ENCODE measurements around the gene PRDM8. TPM values are rescaled to one million over a fixed set of nuclear protein-coding genes. Genes with fewer than 3 reads are reported as not detected.
A peak's percentile ranks its signal among the peaks of the same experiment; 100 is the strongest.

The PRDM8 gene
- total and polyA plus RNA-seq, 2 donors (not counting 1 experiment from before 2014, with no cell fraction given) = 20.0 to 35.6 TPM

DNA sequence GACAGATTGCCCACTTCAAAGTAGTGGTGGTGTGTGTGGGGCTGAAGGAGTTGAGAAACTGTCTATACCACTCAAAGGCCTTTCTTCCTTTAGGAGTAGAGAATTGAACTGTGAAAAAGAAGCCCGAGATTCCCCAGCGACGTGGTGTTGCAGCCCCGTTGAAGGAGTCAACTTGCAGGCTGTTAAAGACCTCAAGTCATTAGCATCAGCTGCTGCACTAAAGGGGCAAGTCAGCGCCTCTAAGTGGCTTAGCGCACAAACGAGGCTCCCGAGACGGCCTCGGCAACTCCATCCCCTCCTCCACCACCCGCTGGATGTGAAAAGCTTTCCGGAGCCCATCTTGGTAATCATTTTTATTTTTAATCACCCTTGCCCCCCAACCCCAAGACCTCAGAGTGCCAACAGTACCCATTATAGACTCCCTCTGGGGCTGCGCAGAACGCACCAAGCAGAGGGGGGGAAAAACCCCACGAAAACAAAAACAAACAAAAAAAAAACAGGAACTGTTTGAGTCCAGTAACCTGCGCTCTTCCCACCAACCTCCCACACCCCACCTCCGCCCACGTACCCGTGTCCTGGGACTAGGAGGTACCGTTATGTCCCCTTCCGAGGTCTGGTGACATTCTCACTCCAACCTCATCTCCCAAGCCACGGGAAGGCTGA is 913 bp upstream of the PRDM8 start:
- ATAC-seq (ENCODE audit: low read depth) (peak; percentile 64), DNase-seq (peak; percentile 69)
- peak overlapping the region; percentile 74 for H3K4me2 ChIP-seq (replicated peaks; ENCODE audit: low read depth, low read length, poor library complexity, severe bottlenecking)
- H3K4me3 ChIP-seq (ENCODE audit: control extremely low read depth in 1 of 5, extremely low read depth in 1 of 5, insufficient read depth in 1 of 5, low read depth in 2 of 5, low read length in 4 of 5) = peak overlapping the region; percentile 19 to 58 (median 41)
- H3K4me1 Mint-ChIP-seq = peaks cover 35% of the 10 kb centered on the region
- TF ChIP-seq, protein P1, sequence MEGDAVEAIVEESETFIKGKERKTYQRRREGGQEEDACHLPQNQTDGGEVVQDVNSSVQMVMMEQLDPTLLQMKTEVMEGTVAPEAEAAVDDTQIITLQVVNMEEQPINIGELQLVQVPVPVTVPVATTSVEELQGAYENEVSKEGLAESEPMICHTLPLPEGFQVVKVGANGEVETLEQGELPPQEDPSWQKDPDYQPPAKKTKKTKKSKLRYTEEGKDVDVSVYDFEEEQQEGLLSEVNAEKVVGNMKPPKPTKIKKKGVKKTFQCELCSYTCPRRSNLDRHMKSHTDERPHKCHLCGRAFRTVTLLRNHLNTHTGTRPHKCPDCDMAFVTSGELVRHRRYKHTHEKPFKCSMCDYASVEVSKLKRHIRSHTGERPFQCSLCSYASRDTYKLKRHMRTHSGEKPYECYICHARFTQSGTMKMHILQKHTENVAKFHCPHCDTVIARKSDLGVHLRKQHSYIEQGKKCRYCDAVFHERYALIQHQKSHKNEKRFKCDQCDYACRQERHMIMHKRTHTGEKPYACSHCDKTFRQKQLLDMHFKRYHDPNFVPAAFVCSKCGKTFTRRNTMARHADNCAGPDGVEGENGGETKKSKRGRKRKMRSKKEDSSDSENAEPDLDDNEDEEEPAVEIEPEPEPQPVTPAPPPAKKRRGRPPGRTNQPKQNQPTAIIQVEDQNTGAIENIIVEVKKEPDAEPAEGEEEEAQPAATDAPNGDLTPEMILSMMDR (IDR thresholded peaks at IDR 0.05) = no peak
- TF ChIP-seq EZH2 (IDR thresholded peaks at IDR 0.05; ENCODE audit: borderline replicate concordance, insufficient read depth, low read depth, low read length, poor library complexity, severe bottlenecking) = no peak
- H3K9me3 ChIP-seq (ENCODE audit: control extremely low read depth in 1 of 3, control insufficient read depth in 2 of 3, insufficient read depth in 1 of 3, low read length in 2 of 3) = peaks cover 0 to 4% (median 0%) of the 10 kb centered on the region in 3 donors
- POLR2A ChIA-PET = interaction anchor here (1.9 to 2.2 kb wide), 2 partner anchors 10 to 14 kb away, joined by 5 to 9 read pairs; no protein-coding TSS in a partner anchor
- no peak overlapping the region for H3K27ac ChIP-seq (ENCODE audit: low read length in 2 of 2)
- H3K27me3 Mint-ChIP-seq = peaks cover 23% of the 10 kb centered on the region
- H3K27me3 ChIP-seq (replicated peaks in 1 of 4; ENCODE audit: control extremely low read depth in 1 of 4, control insufficient read depth in 3 of 4, insufficient read depth in 4 of 4, low read length in 3 of 4) = peaks cover 0 to 54% (median 13%) of the 10 kb centered on the region in 4 experiments
- WGBS (ENCODE audit: insufficient coverage) = 40% methylated on average over 21 of the region's 22 CpGs
- CTCF ChIA-PET = interaction anchor here (1.0 to 10.2 kb wide), 5 partner anchors 9 to 71 kb away, joined by 3 to 195 read pairs (median 5); no protein-coding TSS in a partner anchor
- H3K36me3 ChIP-seq (replicated peaks in 1 of 2; ENCODE audit: control extremely low read depth in 1 of 2, control insufficient read depth in 1 of 2, extremely low read depth in 1 of 2, insufficient read depth in 2 of 2, low read length in 1 of 2) = peaks cover 2 to 9% of the 10 kb centered on the region in 2 experiments
- peaks cover 17% of the 10 kb centered on the region for H4K20me1 ChIP-seq (ENCODE audit: control insufficient read depth, insufficient read depth, low read length, poor library complexity, severe bottlenecking)
- peak overlapping the region; percentile 72 for H3K27ac Mint-ChIP-seq
- H2AFZ ChIP-seq (ENCODE audit: insufficient read depth, low read depth, low read length, poor library complexity, severe bottlenecking) = peak overlapping the region; percentile 30
- H3K79me2 ChIP-seq (ENCODE audit: control insufficient read depth, insufficient read depth, low read length) = no peaks in the 10 kb centered on the region
- H3K9ac ChIP-seq (ENCODE audit: low read length) = peak overlapping the region; percentile 50
- H3K4me1 ChIP-seq (ENCODE audit: control insufficient read depth in 2 of 2, insufficient read depth in 2 of 2, low read length in 2 of 2) = peaks cover 30 to 31% of the 10 kb centered on the region in 2 donors
- H3K4me3 Mint-ChIP-seq = peak overlapping the region; percentile 79
- intact Hi-C loops (cut with micrococcal nuclease) = no loop called here
- H3K9me3 Mint-ChIP-seq (ENCODE audit: insufficient read depth) = no peaks in the 10 kb centered on the region
